ENCODE measurements around the gene DDN.
A peak's percentile ranks its signal among the peaks of the same experiment; 100 is the strongest.

Gene DDN

DNA sequence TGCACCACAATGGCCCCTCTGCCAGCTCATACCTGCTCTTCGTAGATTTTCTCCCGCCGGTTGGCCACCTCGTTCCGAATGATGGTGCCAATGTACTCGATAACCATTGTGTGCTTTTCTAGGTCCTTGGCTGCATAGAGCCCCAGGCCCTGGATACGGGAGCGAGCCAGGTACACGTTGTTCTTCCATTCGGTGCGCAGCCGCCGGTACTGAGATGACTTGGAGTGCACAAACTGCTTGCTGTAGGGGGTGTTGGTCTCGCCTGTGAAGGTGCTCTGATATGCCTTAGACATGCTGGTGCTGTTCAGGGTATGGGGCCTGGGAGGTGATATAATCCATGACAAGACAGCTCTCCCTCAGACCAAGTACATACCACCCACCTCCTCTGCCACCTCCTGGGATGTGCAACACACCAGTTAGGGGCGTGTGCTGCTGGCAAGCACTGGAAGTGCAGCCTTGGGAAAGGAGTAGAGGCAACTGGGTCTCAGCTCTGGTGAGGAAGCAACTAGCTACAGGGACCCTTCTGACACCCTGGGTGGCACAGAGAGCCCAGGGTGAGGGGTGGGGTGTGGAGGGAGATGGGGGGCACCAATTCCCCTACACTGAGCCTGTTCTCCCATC, 23.5 kb upstream of the DDN start:
- Histone ChIP-seq H3K27me3 (ENCODE audit: control insufficient read depth, insufficient read depth, low read length) (no peaks in the 10 kb centered on the region), H3K4me1 (ENCODE audit: control insufficient read depth, insufficient read depth, low read length) (no peaks in the 10 kb centered on the region), H3K4me3 (ENCODE audit: low read length) (no peak overlapping the region), H3K36me3 (ENCODE audit: control insufficient read depth, insufficient read depth, low read length) (peaks cover 37% of the 10 kb centered on the region), H3K27ac (ENCODE audit: low read length) (no peak overlapping the region), H3K9me3 (ENCODE audit: control insufficient read depth, insufficient read depth, low read length) (no peaks in the 10 kb centered on the region)
- no peak for DNase-seq (ENCODE audit: low read depth, low spot score)
- WGBS (ENCODE audit: insufficient coverage, insufficient read length) = no CpG with 5 or more reads among the region's 15 CpGs

DNA sequence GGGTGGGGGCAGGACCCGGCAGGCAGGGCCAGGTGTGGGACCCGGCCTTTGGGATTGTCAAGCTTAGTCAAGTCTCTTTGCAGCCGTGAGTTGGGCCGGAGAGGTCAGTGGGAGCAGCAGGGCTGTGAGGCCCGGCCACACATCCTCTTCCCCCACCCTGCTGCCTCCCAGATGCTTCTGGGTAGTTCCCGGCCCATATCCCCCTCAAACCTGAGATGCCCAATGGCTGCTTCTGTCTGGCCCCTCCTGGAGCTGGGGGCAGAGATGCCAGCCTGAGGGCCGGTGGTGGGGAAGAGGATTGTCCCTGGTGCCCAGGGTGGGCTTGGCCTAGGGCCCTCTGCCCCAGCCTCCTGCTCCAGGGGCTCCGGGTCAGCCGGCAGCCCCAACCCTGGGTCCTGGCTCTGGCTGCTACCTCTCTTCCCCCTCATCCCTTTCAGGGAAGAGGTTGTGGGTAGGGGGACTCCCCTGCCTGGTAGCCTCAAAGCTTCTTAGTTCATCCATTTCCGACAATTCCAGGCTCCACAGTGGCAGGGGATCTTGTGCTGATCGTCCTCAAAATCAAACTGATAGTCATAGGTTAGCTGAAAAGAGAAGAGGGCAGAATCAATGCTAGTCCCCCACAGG, 22.2 kb upstream of the DDN start:
- H3K36me3 ChIP-seq (ENCODE audit: control insufficient read depth, insufficient read depth, low read length) = peaks cover 32% of the 10 kb centered on the region
- no peak overlapping the region for H3K27ac ChIP-seq (ENCODE audit: low read length)
- WGBS (ENCODE audit: insufficient coverage, insufficient read length) = no CpG with 5 or more reads among the region's 11 CpGs
- no peak for DNase-seq (ENCODE audit: low read depth, low spot score)
- H3K4me1 ChIP-seq (ENCODE audit: control insufficient read depth, insufficient read depth, low read length) = no peaks in the 10 kb centered on the region
- H3K9me3 ChIP-seq (ENCODE audit: control insufficient read depth, insufficient read depth, low read length) = no peaks in the 10 kb centered on the region
- H3K4me3 ChIP-seq (ENCODE audit: low read length) = no peak overlapping the region
- no peaks in the 10 kb centered on the region for H3K27me3 ChIP-seq (ENCODE audit: control insufficient read depth, insufficient read depth, low read length)

DNA sequence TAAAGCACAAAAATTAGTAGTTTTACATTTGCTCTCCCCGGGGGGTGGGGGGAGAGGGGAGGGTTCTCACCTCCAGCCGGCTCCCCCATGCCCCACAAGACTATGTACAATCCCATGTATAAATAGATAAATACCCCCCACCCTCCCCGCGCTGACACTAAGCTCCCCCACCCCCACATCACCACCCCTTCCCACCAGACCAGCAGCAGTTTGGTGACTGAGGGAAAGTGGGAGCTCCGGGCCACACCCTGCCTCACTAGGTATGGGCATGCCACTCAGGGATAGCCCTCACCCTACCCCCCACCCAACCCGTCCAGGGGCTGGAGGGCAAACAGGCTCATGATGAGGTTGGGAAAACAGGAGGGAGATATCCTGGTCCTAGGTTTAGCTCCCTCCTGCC, 21.3 kb upstream of the DDN start:
- no peak for DNase-seq (ENCODE audit: low read depth, low spot score)
- no CpG with 5 or more reads among the region's 6 CpGs for WGBS (ENCODE audit: insufficient coverage, insufficient read length)
- Histone ChIP-seq H3K9me3 (ENCODE audit: control insufficient read depth, insufficient read depth, low read length) (no peaks in the 10 kb centered on the region), H3K4me1 (ENCODE audit: control insufficient read depth, insufficient read depth, low read length) (no peaks in the 10 kb centered on the region), H3K4me3 (ENCODE audit: low read length) (no peak overlapping the region), H3K36me3 (ENCODE audit: control insufficient read depth, insufficient read depth, low read length) (peaks cover 29% of the 10 kb centered on the region), H3K27me3 (ENCODE audit: control insufficient read depth, insufficient read depth, low read length) (no peaks in the 10 kb centered on the region), H3K27ac (ENCODE audit: low read length) (no peak overlapping the region)

DNA sequence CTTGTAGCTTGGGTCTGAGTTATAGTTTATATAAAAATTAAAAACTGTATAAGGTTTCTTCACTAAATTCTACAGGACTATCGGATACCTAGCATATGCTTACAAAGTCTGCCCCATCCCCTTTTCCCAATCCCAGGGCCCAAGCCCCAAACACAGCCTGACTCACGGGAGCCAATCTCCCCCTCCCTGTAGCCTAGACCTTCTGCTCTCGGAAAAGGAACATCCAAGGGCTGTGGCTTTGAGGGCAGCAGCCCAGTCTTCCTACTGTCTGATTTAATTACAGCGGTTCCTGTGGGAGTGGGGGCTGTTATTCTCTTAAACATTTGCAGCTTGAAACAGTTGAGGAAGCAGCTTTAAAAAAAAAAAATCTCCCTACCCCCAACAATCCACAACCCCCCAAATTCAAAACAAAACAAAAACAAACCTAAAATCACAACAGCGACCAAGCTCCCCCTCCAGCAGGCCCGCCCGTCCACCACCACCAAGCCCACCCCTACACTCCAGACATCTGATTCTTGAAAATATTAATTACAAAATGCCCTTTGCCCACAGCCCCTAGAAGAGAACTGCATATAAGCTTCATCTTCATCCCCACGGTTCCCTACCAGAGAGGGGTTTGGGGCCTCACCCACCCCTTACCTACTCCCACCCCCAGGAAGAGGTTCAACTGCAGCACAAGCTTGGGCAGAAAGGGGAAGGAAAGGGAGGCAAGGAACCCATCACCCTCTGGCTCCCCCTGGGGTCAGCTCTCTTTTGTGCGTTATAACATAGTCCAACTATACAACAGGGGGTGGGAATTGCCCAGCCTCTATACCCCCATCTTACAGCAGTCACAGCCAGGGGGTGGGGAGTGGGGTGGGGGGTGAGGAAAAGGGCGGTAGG, 20.5 kb upstream of the DDN start:
- Histone ChIP-seq H3K4me1 (ENCODE audit: control insufficient read depth, insufficient read depth, low read length) (no peaks in the 10 kb centered on the region), H3K27ac (ENCODE audit: low read length) (no peak overlapping the region), H3K36me3 (ENCODE audit: control insufficient read depth, insufficient read depth, low read length) (peaks cover 24% of the 10 kb centered on the region), H3K4me3 (ENCODE audit: low read length) (no peak overlapping the region), H3K9me3 (ENCODE audit: control insufficient read depth, insufficient read depth, low read length) (no peaks in the 10 kb centered on the region), H3K27me3 (ENCODE audit: control insufficient read depth, insufficient read depth, low read length) (no peaks in the 10 kb centered on the region)
- 100% methylated on average over 3 of the region's 10 CpGs for WGBS (ENCODE audit: insufficient coverage, insufficient read length)
- DNase-seq (ENCODE audit: low read depth, low spot score) = no peak

DNA sequence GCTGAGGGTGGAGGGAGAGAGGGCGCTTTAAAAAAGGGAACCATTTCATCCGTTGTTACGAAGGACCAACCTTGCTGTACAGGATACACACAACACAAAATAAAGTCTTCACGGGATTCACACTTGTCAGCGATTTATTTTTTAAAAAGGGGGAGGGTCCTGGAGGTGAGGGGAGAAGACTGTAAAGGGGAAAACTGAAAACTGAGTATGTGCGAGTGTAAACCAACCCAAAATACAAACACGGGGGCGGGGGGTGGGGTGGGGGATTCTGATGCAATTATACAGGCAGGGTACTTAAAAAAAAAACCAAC, 19.9 kb upstream of the DDN start:
- no peak for DNase-seq (ENCODE audit: low read depth, low spot score)
- WGBS (ENCODE audit: insufficient coverage, insufficient read length) = no CpG with 5 or more reads among the region's 8 CpGs
- no peaks in the 10 kb centered on the region for H3K9me3 ChIP-seq (ENCODE audit: control insufficient read depth, insufficient read depth, low read length)
- no peak overlapping the region for H3K27ac ChIP-seq (ENCODE audit: low read length)
- H3K27me3 ChIP-seq (ENCODE audit: control insufficient read depth, insufficient read depth, low read length) = no peaks in the 10 kb centered on the region
- H3K36me3 ChIP-seq (ENCODE audit: control insufficient read depth, insufficient read depth, low read length) = peaks cover 20% of the 10 kb centered on the region; the same call in 1 of the 2 replicates
- H3K4me1 ChIP-seq (ENCODE audit: control insufficient read depth, insufficient read depth, low read length) = no peaks in the 10 kb centered on the region
- H3K4me3 ChIP-seq (ENCODE audit: low read length) = peak overlapping the region; percentile 54; the same call in 1 of the 2 replicates

DNA sequence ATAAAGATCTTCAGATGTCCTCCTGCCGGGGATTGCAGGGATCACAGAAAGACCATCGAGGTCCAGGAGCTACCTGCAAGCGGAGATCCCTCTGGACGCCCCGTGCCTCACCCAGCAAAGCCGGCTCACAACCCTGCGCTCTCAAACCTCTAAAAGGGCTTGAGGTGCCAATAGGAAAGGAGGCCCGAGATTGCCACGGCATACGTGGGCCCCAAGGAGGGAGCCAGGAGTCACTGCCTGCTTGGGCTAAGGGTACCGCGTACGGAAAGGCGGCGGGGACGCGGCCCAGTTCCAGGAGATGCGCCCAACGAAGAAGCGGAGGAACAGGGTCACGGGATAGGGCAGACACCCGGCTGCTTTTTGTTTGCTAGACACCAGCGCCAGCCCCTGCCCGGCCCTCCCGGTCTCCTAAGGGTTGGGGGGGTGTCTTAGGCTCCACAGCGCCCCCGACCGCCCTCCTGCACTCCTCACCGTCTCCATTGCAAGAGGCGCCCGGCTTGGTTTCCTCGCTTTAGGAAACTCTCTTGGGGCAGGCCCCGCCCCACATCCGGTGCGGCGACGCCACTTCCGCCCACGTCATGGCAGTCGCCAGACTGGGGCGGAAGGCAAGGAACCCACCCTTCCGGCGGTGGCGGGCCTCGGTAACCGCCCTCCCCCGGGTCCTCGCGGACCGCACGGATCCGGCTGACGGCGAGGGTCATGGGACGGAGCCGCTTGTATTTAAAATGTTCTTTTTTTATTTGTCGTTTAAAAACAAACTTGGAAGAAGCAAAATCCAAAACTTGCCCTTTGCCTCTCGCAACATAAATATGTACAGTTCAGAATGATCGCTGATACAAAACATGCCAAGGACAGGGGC, 19.3 kb upstream of the DDN start, which contains the start of gene PRKAG1:
Gene PRKAG1 (minus strand): TSS at position 516 of the 859 bp plus-strand sequence. CDS start 36 bp downstream, at position 480.
- Histone ChIP-seq H3K27me3 (ENCODE audit: control insufficient read depth, insufficient read depth, low read length) (no peaks in the 10 kb centered on the region), H3K27ac (ENCODE audit: low read length) (no peak within 1 kb of the TSS), H3K4me1 (ENCODE audit: control insufficient read depth, insufficient read depth, low read length) (no peaks in the 10 kb centered on the region), H3K9me3 (ENCODE audit: control insufficient read depth, insufficient read depth, low read length) (no peaks in the 10 kb centered on the region), H3K4me3 (ENCODE audit: low read length) (peak within 1 kb of the TSS; percentile 68), H3K36me3 (ENCODE audit: control insufficient read depth, insufficient read depth, low read length) (peaks cover 20% of the 10 kb centered on the region; the same call in 1 of the 2 replicates)
- DNase-seq (ENCODE audit: low read depth, low spot score) = peak; percentile 92
- WGBS (ENCODE audit: insufficient coverage, insufficient read length) = no CpG with 5 or more reads among the region's 59 CpGs

DNA sequence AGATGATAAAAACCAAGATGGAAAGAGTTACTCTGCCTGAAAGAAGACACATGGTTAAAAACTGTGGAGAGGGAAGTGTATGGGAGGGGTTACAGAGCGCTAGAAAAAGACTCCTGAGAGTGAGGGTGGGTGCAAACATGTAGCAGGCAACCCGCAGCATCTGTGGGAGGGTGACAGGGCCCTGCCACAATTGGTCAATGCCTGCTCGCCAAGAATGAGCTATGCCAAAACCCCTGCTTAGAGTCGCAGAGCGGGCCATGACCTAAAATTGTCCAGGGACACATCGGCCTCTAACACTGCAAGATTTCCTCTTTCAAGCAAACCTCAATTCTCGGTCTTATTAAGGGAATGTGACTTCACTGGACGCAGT, 18.7 kb upstream of the DDN start:
- no peaks in the 10 kb centered on the region for H3K27me3 ChIP-seq (ENCODE audit: control insufficient read depth, insufficient read depth, low read length)
- peaks cover 16% of the 10 kb centered on the region; the same call in 1 of the 2 replicates for H3K36me3 ChIP-seq (ENCODE audit: control insufficient read depth, insufficient read depth, low read length)
- no peak overlapping the region for H3K27ac ChIP-seq (ENCODE audit: low read length)
- H3K9me3 ChIP-seq (ENCODE audit: control insufficient read depth, insufficient read depth, low read length) = no peaks in the 10 kb centered on the region
- no peaks in the 10 kb centered on the region for H3K4me1 ChIP-seq (ENCODE audit: control insufficient read depth, insufficient read depth, low read length)
- peak overlapping the region; percentile 68; the same call in 1 of the 2 replicates for H3K4me3 ChIP-seq (ENCODE audit: low read length)
- no CpG with 5 or more reads among the region's 8 CpGs for WGBS (ENCODE audit: insufficient coverage, insufficient read length)
- DNase-seq (ENCODE audit: low read depth, low spot score) = no peak

DNA sequence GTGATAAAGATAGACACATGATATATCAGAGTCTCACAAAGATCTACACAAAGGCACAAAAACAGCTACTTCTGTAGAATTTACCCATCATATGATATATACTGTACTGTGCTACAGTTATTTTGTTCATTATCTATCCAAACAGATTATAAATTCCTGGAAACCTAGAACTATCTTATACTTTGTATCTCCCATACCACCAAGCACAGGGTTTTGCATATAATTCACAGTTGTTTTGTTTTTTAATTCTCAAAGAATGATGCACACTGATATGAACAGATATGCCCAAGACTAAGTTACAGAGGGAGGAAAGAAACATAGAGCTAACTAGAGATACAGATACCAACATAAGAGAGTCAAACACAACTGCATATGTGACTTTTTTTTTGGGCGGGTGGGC, 16.0 kb upstream of the DDN start:
- no peak for DNase-seq (ENCODE audit: low read depth, low spot score)
- no peaks in the 10 kb centered on the region for H3K27me3 ChIP-seq (ENCODE audit: control insufficient read depth, insufficient read depth, low read length)
- no CpG with 5 or more reads among the region's 1 CpG for WGBS (ENCODE audit: insufficient coverage, insufficient read length)
- H3K27ac ChIP-seq (ENCODE audit: low read length) = no peak overlapping the region
- H3K36me3 ChIP-seq (ENCODE audit: control insufficient read depth, insufficient read depth, low read length) = no peaks in the 10 kb centered on the region
- H3K4me1 ChIP-seq (ENCODE audit: control insufficient read depth, insufficient read depth, low read length) = no peaks in the 10 kb centered on the region
- no peaks in the 10 kb centered on the region for H3K9me3 ChIP-seq (ENCODE audit: control insufficient read depth, insufficient read depth, low read length)
- no peak overlapping the region for H3K4me3 ChIP-seq (ENCODE audit: low read length)

DNA sequence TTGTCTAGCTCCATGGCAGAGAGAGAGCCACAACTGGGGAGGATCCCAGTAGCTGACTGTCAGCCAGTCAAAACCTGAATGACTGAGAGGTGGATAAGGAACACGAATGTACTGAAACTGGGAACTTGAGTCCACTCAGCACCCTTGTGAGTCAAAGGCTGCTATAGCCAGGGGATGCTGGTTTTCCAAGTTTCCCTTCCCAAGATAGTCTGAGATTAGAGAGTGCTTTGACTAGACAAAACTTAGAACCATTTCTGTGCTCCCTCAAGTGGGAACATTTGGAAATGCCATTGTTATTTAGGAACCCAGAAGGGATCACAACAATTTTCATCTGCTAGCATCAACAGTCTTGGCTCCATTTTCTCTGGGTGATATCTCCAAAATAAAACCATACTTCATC, 15.4 kb upstream of the DDN start:
- Histone ChIP-seq H3K27me3 (ENCODE audit: control insufficient read depth, insufficient read depth, low read length) (no peaks in the 10 kb centered on the region), H3K4me1 (ENCODE audit: control insufficient read depth, insufficient read depth, low read length) (no peaks in the 10 kb centered on the region), H3K27ac (ENCODE audit: low read length) (no peak overlapping the region), H3K36me3 (ENCODE audit: control insufficient read depth, insufficient read depth, low read length) (no peaks in the 10 kb centered on the region), H3K9me3 (ENCODE audit: control insufficient read depth, insufficient read depth, low read length) (no peaks in the 10 kb centered on the region), H3K4me3 (ENCODE audit: low read length) (no peak overlapping the region)
- DNase-seq (ENCODE audit: low read depth, low spot score) = no peak
- no CpG with 5 or more reads among the region's 1 CpG for WGBS (ENCODE audit: insufficient coverage, insufficient read length)

DNA sequence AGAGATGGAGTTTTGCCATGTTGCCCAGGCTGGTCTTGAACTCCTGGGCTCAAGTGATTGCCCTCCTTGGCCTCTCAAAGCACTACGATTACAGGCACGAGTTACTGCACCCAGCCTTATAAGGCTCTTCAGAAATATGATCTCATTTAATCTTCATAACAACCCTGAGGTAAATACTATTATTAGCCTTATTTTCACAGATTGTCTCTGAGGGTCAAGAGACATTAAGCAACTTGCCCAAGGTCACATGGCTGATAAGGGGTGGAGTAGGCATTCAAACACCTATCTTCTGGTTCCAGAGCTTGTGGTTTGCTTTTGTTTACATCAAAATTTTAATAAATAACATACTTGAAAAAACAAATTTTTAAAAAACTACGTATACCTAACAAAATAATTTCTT, 14.3 kb upstream of the DDN start:
- H3K4me1 ChIP-seq (ENCODE audit: control insufficient read depth, insufficient read depth, low read length) = no peaks in the 10 kb centered on the region
- H3K27ac ChIP-seq (ENCODE audit: low read length) = no peak overlapping the region
- no peak for DNase-seq (ENCODE audit: low read depth, low spot score)
- no peaks in the 10 kb centered on the region for H3K9me3 ChIP-seq (ENCODE audit: control insufficient read depth, insufficient read depth, low read length)
- WGBS (ENCODE audit: insufficient coverage, insufficient read length) = 100% methylated on average over 1 of the region's 3 CpGs
- no peaks in the 10 kb centered on the region for H3K27me3 ChIP-seq (ENCODE audit: control insufficient read depth, insufficient read depth, low read length)
- no peak overlapping the region for H3K4me3 ChIP-seq (ENCODE audit: low read length)
- no peaks in the 10 kb centered on the region for H3K36me3 ChIP-seq (ENCODE audit: control insufficient read depth, insufficient read depth, low read length)

All from iPS DF 6.9 (cell line).